NCI-H526 treated with DMSO at 0.1 percent for 48 hours (cell line): ENCODE measurements around the gene DNMT1.
"Not testable (repeated sequence)": the region's sequence is repeated elsewhere in the genome, so short reads cannot be mapped to it uniquely, and the experiment has no call there.

Source experiments
- DNase-seq: peaks from one replicate; lab custom pipeline; 2025; lab: John Stamatoyannopoulos, UW

The DNMT1 gene

GRCh38 chr19:10182847-10183246 is 11.9 kb downstream of the DNMT1 start:
- DNase-seq, result no peak

GRCh38 chr19:10182076-10182475 is 12.7 kb downstream of the DNMT1 start:
- no peak for DNase-seq

GRCh38 chr19:10180459-10180858 is 14.3 kb downstream of the DNMT1 start:
- no peak for DNase-seq

GRCh38 chr19:10180024-10180423 is 14.7 kb downstream of the DNMT1 start:
- DNase-seq, result not testable (repeated sequence)

- DNase-seq, result no peak
Observed at GRCh38 chr19:10173527-10173926, 21.2 kb downstream of the DNMT1 start.

- DNase-seq, result no peak
Observed at GRCh38 chr19:10168386-10168948, 26.3 kb downstream of the DNMT1 start.

- DNase-seq, result no peak
Observed at GRCh38 chr19:10167459-10167858, 27.3 kb downstream of the DNMT1 start.

GRCh38 chr19:10166501-10166900 is 28.3 kb downstream of the DNMT1 start:
- not testable (repeated sequence) for DNase-seq

GRCh38 chr19:10166046-10166445 is 28.7 kb downstream of the DNMT1 start:
- no peak for DNase-seq

- DNase-seq, result no peak
Observed at GRCh38 chr19:10163536-10163935, 31.2 kb downstream of the DNMT1 start.

GRCh38 chr19:10159610-10160009 is 35.1 kb downstream of the DNMT1 start:
- DNase-seq, result no peak

GRCh38 chr19:10158485-10158884 is 36.3 kb downstream of the DNMT1 start:
- DNase-seq, result no peak

GRCh38 chr19:10158071-10158470 is 36.7 kb downstream of the DNMT1 start:
- no peak for DNase-seq

- DNase-seq, result no peak
Observed at GRCh38 chr19:10155839-10156238, 38.9 kb downstream of the DNMT1 start.

- DNase-seq, result no peak
Observed at GRCh38 chr19:10152100-10152499, 42.7 kb downstream of the DNMT1 start.

- DNase-seq, result no peak
Observed at GRCh38 chr19:10151521-10151920, 43.2 kb downstream of the DNMT1 start.

- no peak for DNase-seq
Observed at GRCh38 chr19:10149427-10149826, 45.3 kb downstream of the DNMT1 start.

GRCh38 chr19:10146142-10146541 is 48.6 kb downstream of the DNMT1 start:
- DNase-seq, result no peak

- no peak for DNase-seq
Observed at GRCh38 chr19:10145031-10145430, 49.7 kb downstream of the DNMT1 start.

- DNase-seq, result no peak
Observed at GRCh38 chr19:10144361-10144760, 50.4 kb downstream of the DNMT1 start.

GRCh38 chr19:10143681-10144080 is 51.1 kb downstream of the DNMT1 start:
- no peak for DNase-seq

GRCh38 chr19:10142701-10143375 is 51.9 kb downstream of the DNMT1 start:
- DNase-seq, result no peak

- no peak for DNase-seq
Observed at GRCh38 chr19:10141973-10142372, 52.8 kb downstream of the DNMT1 start.

GRCh38 chr19:10141479-10141878 is 53.3 kb downstream of the DNMT1 start:
- no peak for DNase-seq
